Bronchial epithelial cell (primary cell): ENCODE results near the gene WHRN. TPM values are rescaled to one million over a fixed set of nuclear protein-coding genes. Genes with fewer than 3 reads are reported as not detected.

Experiments used
- DNase-seq: peaks from one replicate; pipeline ENCODE4 v3.0.0-alpha.2; 2010; ENCODE audit warnings: low read depth
- FAIRE-seq: peaks from 2 replicates; lab custom pipeline; 2011; peaks lifted over from hg19 to GRCh38; lab: Jason Lieb, UNC
- H3K27me3 ChIP-seq: 2 replicates; pipeline ENCODE4 v1.5.1; 2011; ENCODE audit warnings: low read length; ENCODE audit not compliant: control insufficient read depth, insufficient read depth
- H3K36me3 ChIP-seq: 2 replicates; pipeline ENCODE4 v1.5.1; 2011; ENCODE audit warnings: low read length; ENCODE audit not compliant: control insufficient read depth, insufficient read depth
- H3K4me3 ChIP-seq: 2 replicates; pipeline ENCODE4 v1.5.1; 2011; ENCODE audit warnings: mild to moderate bottlenecking, low read depth, low read length, control low read depth
- total RNA-seq: library from RNA; depleted of rRNA; stranded (reverse); fragments of >200 nt; gene quantifications from 2 replicates; pipeline ENCODE4 v1.2.1, GENCODE V29; 2014
- TF ChIP-seq, protein P1 (sequence below): IDR thresholded peaks from 2 replicates; pipeline ENCODE4 v1.5.1; 2011; ENCODE audit warnings: mild to moderate bottlenecking, moderate library complexity, low read length, control low read depth, inconsistent platforms; ENCODE audit not compliant: insufficient read depth, severe bottlenecking

The WHRN gene
- total RNA-seq, 1 donor from 2014 or later: 0.53 TPM

DNA sequence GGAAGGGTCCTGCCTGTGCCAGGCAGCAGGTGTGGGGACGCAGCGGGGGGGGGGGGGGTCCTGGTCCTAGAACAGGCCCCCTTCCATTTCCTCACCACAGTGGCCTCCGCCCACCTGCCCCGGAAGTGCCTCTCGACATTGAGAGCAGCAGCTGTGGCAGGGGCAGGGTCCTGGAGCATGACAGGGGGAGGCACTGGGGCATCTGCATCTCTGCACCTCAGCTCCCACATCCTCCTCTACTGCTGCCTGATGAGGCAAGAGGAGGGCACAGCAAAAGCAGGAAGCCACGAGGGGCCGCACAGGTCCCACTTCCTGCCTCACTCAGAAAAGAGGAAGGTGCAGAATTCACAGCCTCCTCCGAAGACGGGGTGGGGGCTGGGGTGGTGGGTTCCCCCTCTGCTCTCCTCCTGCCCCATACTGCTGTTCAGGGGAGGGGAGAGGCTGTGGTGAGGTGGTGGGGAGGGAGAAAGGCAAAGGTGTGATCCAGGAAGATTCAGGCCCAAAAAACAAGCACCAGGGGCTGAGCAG is 132.3 kb downstream of the WHRN start:
- FAIRE-seq (no peak), DNase-seq (no peak)
- peaks cover 4% of the 10 kb centered on the region for H3K36me3 ChIP-seq
- no peak overlapping the region for H3K4me3 ChIP-seq
- TF ChIP-seq, protein P1, sequence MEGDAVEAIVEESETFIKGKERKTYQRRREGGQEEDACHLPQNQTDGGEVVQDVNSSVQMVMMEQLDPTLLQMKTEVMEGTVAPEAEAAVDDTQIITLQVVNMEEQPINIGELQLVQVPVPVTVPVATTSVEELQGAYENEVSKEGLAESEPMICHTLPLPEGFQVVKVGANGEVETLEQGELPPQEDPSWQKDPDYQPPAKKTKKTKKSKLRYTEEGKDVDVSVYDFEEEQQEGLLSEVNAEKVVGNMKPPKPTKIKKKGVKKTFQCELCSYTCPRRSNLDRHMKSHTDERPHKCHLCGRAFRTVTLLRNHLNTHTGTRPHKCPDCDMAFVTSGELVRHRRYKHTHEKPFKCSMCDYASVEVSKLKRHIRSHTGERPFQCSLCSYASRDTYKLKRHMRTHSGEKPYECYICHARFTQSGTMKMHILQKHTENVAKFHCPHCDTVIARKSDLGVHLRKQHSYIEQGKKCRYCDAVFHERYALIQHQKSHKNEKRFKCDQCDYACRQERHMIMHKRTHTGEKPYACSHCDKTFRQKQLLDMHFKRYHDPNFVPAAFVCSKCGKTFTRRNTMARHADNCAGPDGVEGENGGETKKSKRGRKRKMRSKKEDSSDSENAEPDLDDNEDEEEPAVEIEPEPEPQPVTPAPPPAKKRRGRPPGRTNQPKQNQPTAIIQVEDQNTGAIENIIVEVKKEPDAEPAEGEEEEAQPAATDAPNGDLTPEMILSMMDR: no peak
- H3K27me3 ChIP-seq: no peaks in the 10 kb centered on the region

DNA sequence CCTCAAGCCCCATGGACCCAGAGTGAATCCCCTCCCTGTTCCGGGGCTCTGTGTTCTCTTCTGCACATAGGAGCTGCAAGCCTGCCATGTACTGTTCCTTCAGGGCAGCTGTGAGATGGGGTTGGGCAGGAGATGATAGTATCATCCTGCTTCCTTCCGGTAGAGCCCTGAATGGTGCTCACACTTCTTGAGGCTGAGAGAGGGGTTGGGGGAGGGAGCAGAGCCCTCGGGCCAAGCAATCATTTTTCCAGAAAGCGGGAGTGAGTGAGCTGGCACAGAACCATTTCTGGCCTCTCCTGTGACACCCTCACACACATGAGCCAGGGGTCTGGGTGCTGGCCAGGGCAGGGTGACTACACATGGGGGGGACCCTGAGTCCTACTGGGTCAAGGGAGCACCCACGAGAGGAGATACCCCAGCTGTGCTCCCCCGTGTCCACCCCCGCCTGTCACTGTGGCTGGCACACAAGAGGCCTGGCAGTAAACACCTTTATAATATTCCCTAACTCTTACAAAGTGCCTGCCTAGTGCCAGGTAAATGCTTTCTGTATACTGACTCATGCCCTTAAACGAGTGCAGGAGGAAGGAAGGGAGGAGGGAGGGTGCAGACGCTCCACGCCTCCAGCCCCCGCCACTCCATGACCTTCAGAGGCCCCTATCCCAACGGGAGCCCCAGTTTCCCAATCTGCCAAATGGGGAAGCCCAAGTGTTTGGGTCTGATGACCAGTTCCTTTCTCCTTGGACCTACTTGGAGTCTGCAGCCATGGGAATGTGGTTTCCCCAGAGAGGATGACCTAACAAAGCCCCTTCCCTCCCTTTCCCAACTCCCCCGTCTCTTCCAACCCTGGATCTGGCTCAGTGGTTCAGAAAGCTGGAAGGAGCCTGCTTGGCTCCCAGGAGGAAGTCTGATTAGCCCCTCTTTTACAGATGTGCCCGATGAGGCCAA is 133.0 kb downstream of the WHRN start:
- no peak for DNase-seq
- TF ChIP-seq, protein P1: no peak
- no peak for FAIRE-seq
- Histone ChIP-seq H3K4me3 (no peak overlapping the region), H3K36me3 (peaks cover 4% of the 10 kb centered on the region), H3K27me3 (no peaks in the 10 kb centered on the region)

DNA sequence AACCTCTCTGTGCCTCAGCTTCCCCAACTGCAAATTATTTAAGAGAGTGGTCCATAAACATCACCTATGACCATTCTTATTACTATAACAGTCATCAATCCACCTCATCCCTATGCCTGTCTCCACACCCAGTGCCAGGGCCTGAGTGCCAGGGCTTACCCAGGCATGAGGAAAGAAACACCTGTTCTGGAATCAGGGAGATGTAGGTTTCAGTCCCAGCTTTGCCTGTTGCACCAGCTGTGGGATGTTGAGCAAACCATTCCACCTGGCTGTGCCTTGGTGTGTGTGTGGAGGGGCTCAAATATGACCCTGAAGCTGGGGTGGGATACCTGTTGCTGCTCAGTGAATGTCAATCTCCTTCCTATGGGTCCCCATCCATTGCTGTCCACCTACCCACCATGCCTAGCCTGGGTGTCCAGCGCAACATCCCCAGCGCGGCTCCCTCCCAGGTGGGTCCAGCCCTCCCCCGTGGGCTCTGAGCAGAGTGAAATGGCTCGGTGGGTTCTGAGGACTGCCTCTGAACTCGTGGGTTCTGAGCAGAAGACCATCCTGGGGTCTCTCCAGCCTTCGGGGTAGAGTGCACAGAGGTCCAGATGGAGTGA is 133.8 kb downstream of the WHRN start:
- no peaks in the 10 kb centered on the region for H3K27me3 ChIP-seq
- TF ChIP-seq, protein P1: no peak
- DNase-seq (no peak), FAIRE-seq (no peak)
- no peak overlapping the region for H3K4me3 ChIP-seq
- no peaks in the 10 kb centered on the region for H3K36me3 ChIP-seq

DNA sequence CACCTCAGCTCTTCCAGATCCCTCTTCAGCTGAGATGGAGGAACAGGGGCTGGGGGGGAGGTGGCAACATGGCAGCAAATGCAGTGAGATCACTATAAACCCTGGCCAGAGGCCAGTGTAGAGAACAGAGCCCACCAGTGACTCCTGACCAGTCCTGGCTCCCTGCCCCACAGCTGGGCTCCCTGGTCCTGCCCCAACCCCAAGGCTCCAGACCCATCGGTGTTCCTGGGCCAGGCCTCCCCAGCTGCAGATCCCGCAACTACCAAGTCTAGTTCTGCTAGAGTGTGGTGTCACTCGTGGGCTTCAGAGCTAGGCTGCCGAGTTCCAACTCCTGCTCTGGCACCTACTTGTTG is 134.3 kb downstream of the WHRN start:
- TF ChIP-seq, protein P1: no peak

DNA sequence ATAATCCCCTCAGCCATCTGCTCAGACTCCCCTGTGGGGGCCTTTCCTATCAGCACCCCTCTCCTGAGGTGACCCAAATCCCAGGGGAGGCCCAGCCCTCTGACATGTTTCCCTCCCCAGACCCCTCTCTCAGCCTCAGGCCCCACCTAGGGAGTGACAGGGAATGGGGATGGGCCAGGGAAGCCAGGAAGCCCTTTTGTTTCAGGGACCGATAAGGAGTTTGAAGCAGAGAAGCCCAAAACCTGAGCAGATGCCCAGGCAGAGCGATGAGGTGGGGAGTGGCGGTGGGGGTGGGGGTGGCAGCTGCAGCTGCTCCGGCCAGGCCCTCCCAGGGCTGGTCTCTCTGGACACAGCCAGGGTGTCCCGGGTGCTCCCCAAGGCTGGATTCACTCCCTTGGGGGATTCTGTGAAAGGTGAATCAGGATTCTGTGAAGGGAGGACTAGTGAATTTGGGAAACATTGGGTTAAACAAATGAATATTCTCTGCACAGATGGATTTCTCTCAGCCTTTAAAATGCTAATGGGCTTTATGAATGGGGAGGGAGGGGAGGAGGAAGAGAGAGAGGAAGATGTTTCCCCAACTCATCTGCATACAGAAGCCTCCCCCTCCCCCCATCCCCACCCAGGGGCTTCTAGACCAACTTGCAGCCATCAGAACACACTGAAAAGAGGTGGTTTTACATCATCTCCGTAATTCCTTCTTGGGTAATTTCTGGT is 134.9 kb downstream of the WHRN start:
- Histone ChIP-seq H3K4me3 (no peak overlapping the region), H3K36me3 (no peaks in the 10 kb centered on the region), H3K27me3 (no peaks in the 10 kb centered on the region)
- FAIRE-seq (no peak), DNase-seq (no peak)
- TF ChIP-seq, protein P1: no peak

More for the DNA sequence above, 134.3 kb downstream of the WHRN start:
- no peak for FAIRE-seq
- no peak overlapping the region for H3K4me3 ChIP-seq
- no peaks in the 10 kb centered on the region for H3K36me3 ChIP-seq
- no peaks in the 10 kb centered on the region for H3K27me3 ChIP-seq
- DNase-seq: no peak
